Adrenal gland (tissue), 5 donors: ENCODE results near the gene TIGAR.

Experiments
- POLR2A ChIP-seq, 2 donors: fragments of 450-650 bp; IDR thresholded peaks; one replicate each; pipeline ENCODE4 v1.6.1; 2017; ENCODE audit warnings: antibody characterized with exemption in 2 of 2, mild to moderate bottlenecking in 2 of 2, moderate library complexity in 1 of 2
- TF ChIP-seq, protein P1 (sequence below), 6 experiments: fragments of 450-650 bp in 4 of 6; fragments of 200-600 bp in 2 of 6; sonication (generic) in 1 of 6; IDR thresholded peaks; 1 replicate in 5 of 6; 2 replicates in 1 of 6; pipeline versions ENCODE4 v1.5.1 to v1.8.0; 2016 to 2021; ENCODE audit warnings: antibody characterized with exemption in 6 of 6, mild to moderate bottlenecking in 2 of 6, moderate library complexity in 1 of 6
- donor health status: DM: no; HTN: no; CAD: no.

GRCh38 chr12:4312251-4312650, 8.8 kb upstream of the TIGAR start:
- TF ChIP-seq POLR2A (IDR thresholded peaks at IDR 0.05) = no peak
- TF ChIP-seq, protein P1, sequence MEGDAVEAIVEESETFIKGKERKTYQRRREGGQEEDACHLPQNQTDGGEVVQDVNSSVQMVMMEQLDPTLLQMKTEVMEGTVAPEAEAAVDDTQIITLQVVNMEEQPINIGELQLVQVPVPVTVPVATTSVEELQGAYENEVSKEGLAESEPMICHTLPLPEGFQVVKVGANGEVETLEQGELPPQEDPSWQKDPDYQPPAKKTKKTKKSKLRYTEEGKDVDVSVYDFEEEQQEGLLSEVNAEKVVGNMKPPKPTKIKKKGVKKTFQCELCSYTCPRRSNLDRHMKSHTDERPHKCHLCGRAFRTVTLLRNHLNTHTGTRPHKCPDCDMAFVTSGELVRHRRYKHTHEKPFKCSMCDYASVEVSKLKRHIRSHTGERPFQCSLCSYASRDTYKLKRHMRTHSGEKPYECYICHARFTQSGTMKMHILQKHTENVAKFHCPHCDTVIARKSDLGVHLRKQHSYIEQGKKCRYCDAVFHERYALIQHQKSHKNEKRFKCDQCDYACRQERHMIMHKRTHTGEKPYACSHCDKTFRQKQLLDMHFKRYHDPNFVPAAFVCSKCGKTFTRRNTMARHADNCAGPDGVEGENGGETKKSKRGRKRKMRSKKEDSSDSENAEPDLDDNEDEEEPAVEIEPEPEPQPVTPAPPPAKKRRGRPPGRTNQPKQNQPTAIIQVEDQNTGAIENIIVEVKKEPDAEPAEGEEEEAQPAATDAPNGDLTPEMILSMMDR (IDR thresholded peaks at IDR 0.05) = no peak
